Omental fat pad (tissue), 4 donors: Measurements from ENCODE around the gene ITGA6. TPM values are rescaled to one million over a fixed set of nuclear protein-coding genes. Genes with fewer than 3 reads are reported as not detected.

Experiments
- ATAC-seq: fragments of 150-250 bp; one replicate; pipeline ENCODE4 v1.9.1; 2016; ENCODE audit warnings: mild to moderate bottlenecking, moderate library complexity; ENCODE audit not compliant: low FRiP score
- DNase-seq: peaks from one replicate; pipeline ENCODE4 v3.0.0-alpha.2; 2019; ENCODE audit warnings: low spot score
- CTCF ChIP-seq, 3 donors: fragments of 450-650 bp; IDR thresholded peaks; one replicate each; pipeline ENCODE4 v1.5.1; 2016 to 2017; ENCODE audit warnings: antibody characterized with exemption in 3 of 3, mild to moderate bottlenecking in 3 of 3, moderate library complexity in 2 of 3
- total RNA-seq, 4 donors: library from RNA; depleted of rRNA; stranded (reverse); fragments of >200 nt; gene quantifications; one replicate each; pipeline ENCODE4 v1.1.0, GENCODE V29; 2016

ITGA6 gene
- total RNA-seq, 4 donors from 2014 or later = 42.3 to 254 (median 93.9) TPM

DNA sequence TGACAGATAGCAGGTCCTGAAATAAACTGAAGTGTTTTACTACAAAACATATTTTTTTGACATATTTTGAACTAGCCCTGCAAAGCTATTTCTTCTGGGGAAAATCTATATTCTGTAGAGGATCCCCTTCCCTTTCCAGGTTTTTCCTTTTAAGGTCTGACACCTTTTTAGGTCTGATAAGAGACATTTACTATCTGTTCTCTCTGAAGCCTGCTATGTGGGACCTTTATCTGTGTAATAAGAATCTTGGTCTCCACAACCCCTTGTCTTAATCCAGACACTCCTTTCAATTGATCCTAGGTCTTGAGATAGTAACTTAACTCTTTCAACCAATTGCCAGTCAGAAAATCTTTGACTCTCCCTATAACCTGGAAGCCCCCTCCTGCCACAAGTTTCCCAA is 123.0 kb downstream of the ITGA6 start:
- no peak for DNase-seq
- no peak for TF ChIP-seq CTCF (IDR thresholded peaks at IDR 0.05)
- ATAC-seq = no peak

GRCh38 chr2:172551271-172551670 is 123.9 kb downstream of the ITGA6 start:
- no peak for ATAC-seq
- no peak for TF ChIP-seq CTCF (IDR thresholded peaks at IDR 0.05)
- DNase-seq = no peak

- no peak for DNase-seq
- TF ChIP-seq CTCF (IDR thresholded peaks at IDR 0.05) = no peak
- ATAC-seq = no peak
Measured at GRCh38 chr2:172552547-172553291, 125.3 kb downstream of the ITGA6 start.

DNA sequence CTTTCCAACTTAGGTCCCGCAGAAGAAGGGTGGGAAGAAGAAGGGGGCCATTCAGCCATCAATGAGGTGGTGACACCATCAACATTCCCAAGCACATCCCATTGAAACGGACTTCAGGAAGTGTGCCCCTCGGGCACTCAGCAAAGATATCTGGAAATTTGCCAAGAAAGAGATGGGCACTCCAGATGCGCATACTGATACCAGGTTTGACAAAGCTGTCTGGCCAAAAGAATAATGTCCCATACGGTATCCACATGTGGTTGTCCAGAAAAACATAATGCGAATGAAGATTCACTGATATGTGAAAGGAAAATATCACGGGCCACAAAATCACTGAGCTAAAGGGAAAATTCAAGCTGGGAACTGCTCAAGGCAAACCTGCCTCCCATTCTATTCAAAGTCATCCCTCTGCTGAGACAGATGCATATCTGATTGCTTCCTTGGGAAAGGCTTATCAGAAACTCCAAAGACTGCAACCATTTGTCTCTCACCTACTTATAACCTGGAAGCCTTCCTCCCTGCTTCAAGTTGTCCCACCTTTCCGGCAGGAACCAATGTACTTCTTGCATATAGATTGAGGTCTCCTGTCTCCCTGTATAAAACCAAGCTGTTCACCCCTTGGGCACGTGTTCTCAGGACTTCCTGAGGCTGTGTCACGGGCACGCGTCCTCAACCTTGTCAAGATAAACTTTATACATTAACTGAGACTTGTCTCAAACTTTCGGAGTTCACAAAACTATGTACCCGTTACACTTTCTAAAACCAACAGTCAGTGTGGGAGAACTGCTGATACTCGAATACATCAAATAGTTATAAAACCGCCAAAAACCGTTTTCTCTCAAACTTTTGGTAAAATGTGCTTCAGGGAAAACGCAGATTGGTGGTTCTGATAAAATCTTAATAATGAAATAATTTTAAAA is 127.2 kb downstream of the ITGA6 start:
- DNase-seq (no peak), ATAC-seq (no peak)
- no peak for TF ChIP-seq CTCF (IDR thresholded peaks at IDR 0.05)

GRCh38 chr2:172555272-172555521 is 127.8 kb downstream of the ITGA6 start:
- DNase-seq (no peak), ATAC-seq (no peak)
- TF ChIP-seq CTCF (IDR thresholded peaks at IDR 0.05) = no peak

Other genes starting within 250 kb of the ITGA6 start
- gene PDK1, start 128.5 kb downstream of the ITGA6 start, total RNA-seq = 10 to 100 TPM; 12.0 to 18.8 (median 16.8) TPM